ENCODE data around the gene PKHD1.
A peak's percentile ranks its signal among the peaks of the same experiment; 100 is the strongest.
"Not testable (repeated sequence)": the region's sequence is repeated elsewhere in the genome, so short reads cannot be mapped to it uniquely, and the experiment has no call there.

The PKHD1 gene

DNA sequence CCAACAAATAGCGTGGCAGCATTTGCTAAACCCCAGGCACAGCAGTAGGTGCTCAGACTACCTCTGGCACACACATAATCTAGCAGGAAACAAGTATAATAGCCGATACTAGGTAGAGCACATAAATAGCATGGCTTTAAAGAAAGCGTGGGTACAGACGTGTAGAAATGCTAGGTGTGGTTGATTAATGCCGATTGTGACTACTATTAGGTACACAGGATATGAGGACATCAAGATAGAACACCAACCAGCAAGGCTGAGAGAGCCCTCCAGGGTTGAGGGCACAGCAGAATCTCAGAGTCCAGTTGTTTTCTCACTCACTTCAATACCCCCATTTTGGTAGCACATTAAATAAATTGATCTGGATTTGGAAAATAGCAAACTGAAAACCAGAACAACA is 100.5 kb downstream of the PKHD1 start:
- DNase-seq: no peak

GRCh38 chr6:51983564-51983963 is 103.8 kb downstream of the PKHD1 start:
- no peak for DNase-seq

- DNase-seq: not testable (repeated sequence)
Observed at GRCh38 chr6:51982695-51983094, 104.7 kb downstream of the PKHD1 start.

GRCh38 chr6:51976374-51976773 is 111.0 kb downstream of the PKHD1 start:
- DNase-seq: no peak

DNA sequence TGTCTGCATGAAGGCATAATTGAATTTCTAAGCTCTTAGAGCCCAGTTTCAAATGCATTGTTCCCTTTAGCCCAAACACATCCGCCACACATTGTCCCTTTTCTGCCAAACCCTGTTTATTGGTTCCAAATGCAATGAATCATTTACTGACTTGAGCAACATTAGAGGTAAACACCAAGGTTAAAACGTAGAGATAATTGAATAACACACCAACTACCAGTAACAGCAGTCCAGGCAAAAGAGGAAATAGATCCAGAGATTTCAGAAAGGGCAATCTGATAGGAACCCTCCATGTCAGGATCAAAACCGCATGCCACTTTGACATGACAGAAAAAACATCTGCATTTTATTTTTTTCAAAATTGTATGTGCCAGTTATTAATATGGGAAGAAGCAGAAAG is 114.8 kb downstream of the PKHD1 start:
- no peak for DNase-seq

GRCh38 chr6:51968265-51968664 is 119.1 kb downstream of the PKHD1 start:
- DNase-seq: no peak

- DNase-seq: no peak
Observed at GRCh38 chr6:51965222-51965801, 122.1 kb downstream of the PKHD1 start.

DNA sequence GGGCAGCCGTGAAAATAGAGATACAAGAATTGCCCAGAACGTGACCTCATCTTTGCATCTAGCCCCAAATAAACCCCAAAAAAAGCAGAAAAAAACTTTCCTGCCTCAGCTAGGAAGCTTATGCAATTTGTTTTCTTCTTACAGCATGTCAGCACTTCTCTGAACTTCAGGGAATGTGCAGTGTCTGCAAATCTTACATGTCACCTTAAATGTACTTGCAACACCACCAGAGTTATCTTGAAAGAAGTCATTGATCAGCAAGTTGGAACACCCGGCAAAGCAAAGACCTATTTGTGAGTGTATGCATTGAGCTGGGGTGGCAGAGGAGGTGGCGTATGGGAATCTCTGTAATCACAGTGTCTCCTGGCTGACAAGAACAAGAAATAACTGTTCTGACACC is 123.4 kb downstream of the PKHD1 start:
- no peak for DNase-seq

- DNase-seq: no peak
Observed at GRCh38 chr6:51962354-51962753, 125.1 kb downstream of the PKHD1 start.

DNA sequence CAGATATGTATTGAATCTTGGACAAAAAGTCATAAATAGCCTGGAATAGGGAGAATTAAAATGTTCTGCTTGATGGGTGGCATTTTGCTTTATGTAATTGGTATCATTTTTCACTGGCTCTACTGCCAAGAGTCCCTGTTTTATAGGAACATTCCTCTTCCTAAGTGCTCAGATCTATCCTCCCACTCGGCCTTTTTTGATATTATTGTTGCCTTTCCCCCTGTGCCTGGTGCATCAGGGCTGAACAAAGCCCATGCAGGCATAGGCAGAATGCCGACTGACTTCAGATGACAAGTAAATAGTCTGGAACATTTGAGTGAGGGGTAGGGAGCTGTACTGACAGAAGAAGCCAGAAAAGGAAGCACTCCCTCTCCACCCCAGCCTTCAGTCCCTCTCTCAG is 127.0 kb downstream of the PKHD1 start:
- no peak for DNase-seq

- peak; percentile 2 for DNase-seq
Observed at GRCh38 chr6:51959744-51960383, 127.5 kb downstream of the PKHD1 start.

DNA sequence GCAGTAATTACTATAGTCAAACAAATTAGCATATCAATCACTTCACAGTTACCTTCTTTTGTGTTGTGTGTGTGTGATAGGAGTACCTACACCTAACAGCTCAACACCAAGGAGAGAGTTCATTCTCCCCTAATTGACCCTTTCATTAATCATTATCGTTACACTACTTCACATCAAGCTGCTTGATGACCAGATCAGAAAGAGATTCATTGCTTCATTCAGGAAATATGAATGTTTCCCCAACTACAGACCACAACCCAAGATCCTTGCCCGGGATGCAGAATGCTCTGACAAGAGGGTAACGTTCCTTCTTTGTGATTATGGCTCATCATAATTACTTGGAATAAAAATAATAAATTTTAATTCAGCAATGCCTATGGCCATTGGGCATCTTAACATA is 132.7 kb downstream of the PKHD1 start:
- no peak for DNase-seq

DNA sequence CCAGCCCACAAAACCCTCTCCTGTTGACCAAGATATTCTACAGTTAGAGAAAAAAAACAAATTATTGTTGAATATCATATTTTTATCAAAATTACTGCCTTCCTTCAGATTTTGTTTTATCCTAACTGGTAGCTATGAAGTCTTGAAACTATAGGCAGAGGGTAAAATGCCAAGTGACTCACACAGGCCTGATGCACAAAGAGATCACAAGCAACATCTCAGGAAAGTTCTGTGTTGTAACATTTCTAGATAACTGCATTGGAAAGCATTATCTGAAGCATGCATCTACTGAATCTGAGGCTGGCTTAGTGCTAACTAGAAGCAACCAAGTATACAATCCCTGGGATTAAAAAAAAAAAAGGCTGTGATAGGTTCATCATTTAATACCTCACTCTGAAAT is 134.2 kb downstream of the PKHD1 start:
- DNase-seq: no peak

DNA sequence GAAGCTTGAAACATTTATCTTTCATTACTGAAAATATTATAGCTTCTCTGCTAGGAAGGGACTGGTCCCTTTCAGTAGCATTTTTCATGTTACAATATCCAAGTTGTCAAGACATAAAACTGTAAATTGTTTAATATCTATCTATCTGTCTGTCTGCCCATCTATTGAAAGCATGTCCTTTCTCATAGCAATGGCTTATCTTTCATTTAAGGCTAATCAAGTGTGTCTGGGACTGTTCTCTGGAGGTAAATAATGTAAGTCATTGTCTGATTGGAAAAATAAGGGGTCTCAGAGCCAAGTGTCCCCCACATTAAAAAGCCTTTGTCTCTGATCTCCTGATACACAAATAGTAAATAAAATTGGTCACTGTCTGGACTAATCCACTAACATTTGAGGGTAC is 135.5 kb downstream of the PKHD1 start:
- DNase-seq: no peak

DNA sequence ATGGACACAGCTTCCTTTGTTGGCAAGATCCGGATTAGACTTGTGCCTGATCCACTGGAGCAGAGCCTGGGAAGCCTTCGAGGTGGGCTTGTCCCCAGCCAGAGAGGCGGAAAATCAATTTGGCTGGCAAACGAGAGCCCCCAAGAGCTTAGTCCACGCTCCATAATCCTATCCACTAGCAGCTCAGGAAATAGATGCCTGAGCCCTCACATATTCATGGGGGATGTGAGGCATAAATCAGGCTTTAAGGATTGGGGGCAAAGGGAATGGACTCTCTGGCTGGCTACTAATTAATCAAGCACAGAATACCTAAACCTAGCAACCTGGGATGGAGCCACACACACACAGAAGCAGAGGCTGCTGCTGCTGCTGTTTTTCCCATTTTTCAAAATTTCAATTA is 137.9 kb downstream of the PKHD1 start:
- no peak for DNase-seq

DNA sequence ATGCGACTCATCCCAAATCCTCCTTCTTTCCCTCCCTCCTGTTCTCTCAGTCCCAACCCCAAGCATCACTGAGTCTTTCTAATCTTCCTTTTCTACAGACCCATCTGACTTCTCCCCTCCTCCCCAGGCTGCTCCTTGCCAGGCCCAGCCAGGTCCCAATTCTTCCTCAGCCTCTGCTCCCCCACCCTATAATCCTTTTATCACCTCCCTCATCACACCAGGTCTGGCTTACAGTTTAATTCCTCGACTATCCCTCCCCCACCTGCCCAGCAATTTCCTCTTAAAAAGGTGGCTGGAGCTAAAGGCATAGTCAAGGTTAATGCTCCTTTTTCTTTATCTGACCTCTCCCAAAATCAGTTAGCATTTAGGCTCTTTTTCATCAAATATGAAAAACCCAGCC is 147.7 kb downstream of the PKHD1 start:
- not testable (repeated sequence) for DNase-seq

DNA sequence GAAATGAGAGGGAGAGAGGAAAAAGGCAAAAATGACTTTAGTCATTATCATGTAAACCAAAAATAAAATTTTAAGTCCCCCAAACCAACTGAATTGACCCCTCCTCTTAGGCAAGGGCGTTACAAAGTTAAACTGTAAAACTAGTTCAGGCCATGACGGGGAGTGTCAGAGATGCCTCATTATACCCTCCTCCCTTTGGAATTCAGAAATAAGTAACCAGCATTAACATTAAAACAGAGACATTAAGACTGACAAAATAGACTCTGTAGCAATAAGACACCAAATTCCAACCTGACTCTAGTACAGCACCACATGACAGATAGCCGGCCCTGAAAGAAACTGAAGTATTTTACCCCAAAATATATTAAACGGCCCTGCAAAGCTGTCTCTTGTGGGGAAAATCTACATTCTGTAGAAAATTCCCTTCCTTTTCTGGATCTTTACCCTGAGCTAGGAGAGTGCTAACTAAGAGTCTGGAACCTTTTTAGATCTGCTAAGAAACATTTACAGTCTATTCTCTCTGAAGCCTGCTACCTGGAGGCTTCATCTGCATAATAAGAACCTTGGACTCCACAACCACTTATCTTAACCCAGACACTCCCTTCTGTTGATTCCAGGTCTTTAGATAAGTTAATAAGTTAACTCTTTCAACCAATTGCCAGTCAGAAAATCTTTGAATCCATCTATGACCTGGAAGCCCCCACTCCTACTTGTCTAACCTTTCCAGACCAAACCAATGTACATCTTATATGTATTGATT is 150.7 kb downstream of the PKHD1 start:
- no peak for DNase-seq

DNA sequence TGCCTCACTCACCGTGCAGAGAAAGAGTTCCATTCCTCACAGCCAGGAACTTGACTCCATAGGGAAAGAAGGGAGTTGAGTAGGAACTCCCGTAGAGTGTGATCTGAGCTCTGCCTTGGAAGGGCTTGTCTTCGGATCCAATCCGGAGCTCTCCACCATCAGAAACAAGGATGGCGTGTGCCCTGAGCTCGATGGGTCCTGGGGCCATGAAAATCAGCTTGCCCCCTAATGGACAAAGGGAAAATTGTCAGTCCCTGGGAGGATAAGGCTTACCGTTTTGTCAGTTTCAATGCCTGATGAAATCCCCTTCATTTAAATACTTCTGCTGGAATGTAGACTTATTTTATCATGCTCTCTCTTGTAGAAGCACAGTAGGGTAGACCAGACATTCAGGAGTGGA is 153.3 kb downstream of the PKHD1 start:
- no peak for DNase-seq

DNA sequence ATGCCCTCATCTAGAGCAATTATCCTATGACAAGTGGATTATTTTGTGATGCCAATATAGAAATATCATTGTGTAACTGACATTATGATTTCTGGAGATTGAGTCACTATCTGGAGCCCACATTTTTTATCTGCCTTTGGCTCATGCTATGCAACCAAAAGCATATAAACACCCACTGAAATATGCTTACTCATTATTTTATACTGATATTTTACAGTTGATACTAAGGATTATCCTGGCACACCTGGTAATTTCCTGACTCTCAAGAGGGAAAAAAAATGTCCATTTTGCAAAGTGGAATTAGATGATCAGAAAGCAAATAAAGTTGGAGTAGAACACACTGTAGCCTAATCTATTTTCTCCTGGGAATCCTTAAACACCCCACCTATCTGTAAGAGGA is 154.5 kb downstream of the PKHD1 start:
- DNase-seq: no peak

- no peak for DNase-seq
Observed at GRCh38 chr6:51930602-51931001, 156.8 kb downstream of the PKHD1 start.

DNA sequence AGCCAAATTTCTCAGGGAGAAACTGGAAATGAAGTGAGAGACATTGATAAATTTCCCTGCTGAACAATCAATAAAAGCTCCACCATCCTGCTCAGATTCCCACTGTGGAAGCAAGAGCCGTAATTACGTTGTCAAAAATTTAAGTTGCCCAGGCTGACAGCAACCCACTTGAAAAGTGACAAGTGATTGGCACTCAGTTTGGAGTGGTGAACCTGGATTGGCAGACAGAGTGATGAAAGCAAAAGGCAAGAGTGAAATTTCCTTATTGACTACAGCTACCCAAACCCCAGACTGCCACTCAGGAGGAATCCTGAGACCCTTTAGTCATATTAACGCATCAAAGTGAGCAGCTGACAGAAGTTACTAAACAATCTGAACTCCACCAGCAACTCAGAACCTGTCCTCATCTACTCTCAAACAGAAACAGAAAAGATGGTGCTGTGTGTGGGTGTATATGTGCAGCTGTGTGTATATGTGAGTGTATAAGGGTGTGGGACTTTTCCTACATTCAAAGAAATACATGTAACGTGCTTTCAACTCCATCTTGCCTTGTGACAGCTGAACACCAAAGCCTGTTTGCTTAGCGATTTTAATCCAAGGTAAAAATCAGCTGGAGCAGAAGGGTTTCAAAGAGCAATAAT is 157.4 kb downstream of the PKHD1 start:
- no peak for DNase-seq

GRCh38 chr6:51928320-51928719 is 159.1 kb downstream of the PKHD1 start:
- no peak for DNase-seq

GRCh38 chr6:51927450-51927849 is 160.0 kb downstream of the PKHD1 start:
- no peak for DNase-seq

- DNase-seq: no peak
Observed at GRCh38 chr6:51926125-51926524, 161.3 kb downstream of the PKHD1 start.
